Heart left ventricle (tissue), 16 donors: Measurements from ENCODE around the gene GCSAM. TPM values are rescaled to one million over a fixed set of nuclear protein-coding genes. Genes with fewer than 3 reads are reported as not detected.
A peak's percentile ranks its signal among the peaks of the same experiment; 100 is the strongest.

Experiments used
- ATAC-seq, 4 donors: fragments of 200-7000 bp; cut with Tn5 transposase; one replicate each; pipeline ENCODE4 v1.9.1; 2020 to 2022; ENCODE audit warnings: moderate library complexity in 4 of 4, mild to moderate bottlenecking in 3 of 4, moderate number of reproducible peaks in 1 of 4
- DNase-seq, 5 donors: peaks; one replicate each; pipeline ENCODE4 v3.0.0-alpha.2; 2020
- H3K27ac ChIP-seq, 12 donors: fragments of 200-600 bp; sonication (generic) in 4 of 12; one replicate each; pipeline versions ENCODE4 v1.5.0 to v1.8.0; 2016 to 2022; ENCODE audit warnings: mild to moderate bottlenecking in 2 of 12
- H3K27me3 ChIP-seq, 9 donors: fragments of 200-600 bp; sonication (generic) in 2 of 9; one replicate each; pipeline versions ENCODE4 v1.5.1 to v1.8.0; 2016 to 2022; ENCODE audit warnings: mild to moderate bottlenecking in 3 of 9
- H3K36me3 ChIP-seq, 9 donors: fragments of 200-600 bp; sonication (generic) in 2 of 9; one replicate each; pipeline versions ENCODE4 v1.5.0 to v1.8.0; 2018 to 2022; ENCODE audit warnings: mild to moderate bottlenecking in 2 of 9
- H3K4me1 ChIP-seq, 12 donors: fragments of 200-600 bp; sonication (generic) in 4 of 12; one replicate each; pipeline versions ENCODE4 v1.5.0 to v1.8.0; 2016 to 2022; ENCODE audit warnings: mild to moderate bottlenecking in 3 of 12
- H3K4me3 ChIP-seq, 12 donors: fragments of 200-600 bp; sonication (generic) in 4 of 12; one replicate each; pipeline versions ENCODE4 v1.5.0 to v1.8.0; 2017 to 2022; ENCODE audit warnings: mild to moderate bottlenecking in 9 of 12, moderate library complexity in 4 of 12
- H3K9me3 ChIP-seq, 12 donors: fragments of 200-600 bp; sonication (generic) in 4 of 12; one replicate each; pipeline versions ENCODE4 v1.5.0 to v1.8.0; 2016 to 2022; ENCODE audit warnings: mild to moderate bottlenecking in 1 of 12
- CTCF ChIP-seq, 12 donors: fragments of 200-600 bp; sonication (generic) in 4 of 12; IDR thresholded peaks; one replicate each; pipeline versions ENCODE4 v1.5.0 to v1.8.0; 2018 to 2022; ENCODE audit warnings: antibody characterized with exemption in 12 of 12, mild to moderate bottlenecking in 5 of 12
- POLR2A ChIP-seq, 2 donors: fragments of 450-650 bp; IDR thresholded peaks; one replicate each; pipeline ENCODE4 v1.6.1; 2017; ENCODE audit warnings: antibody characterized with exemption in 2 of 2, mild to moderate bottlenecking in 2 of 2, moderate library complexity in 2 of 2
- WGBS, 4 donors: extraction: QIAGEN DNeasy Blood & Tissue Kit in 2 of 4; methylation state at CpG; one replicate each; pipeline versions ENCODE4 v1.1.5 to v1.1.7; 2013 to 2018; 5-methylcytosine and 5-hydroxymethylcytosine counted together
- intact Hi-C, 10 donors: fragments of 100-400 bp; cut with DNase I; formaldehyde crosslinking; loops; one replicate each; pipeline versions ENCODE4 v1.11.1 to v1.14.2; 2022
- polyA plus RNA-seq, 2 donors: library from polyadenylated mRNA; stranded (reverse); fragments of 200-250 nt; gene quantifications; one replicate each; pipeline ENCODE4 v1.2.3, GENCODE V29; 2013
- total RNA-seq, 9 donors: library from RNA; depleted of rRNA in 2 of 9; stranded (reverse); fragments of >200 nt in 2 of 9; fragmentation: NEBNext Ultra II Directional in 3 of 9; extraction: Animal tissue kit (Norgen Biotek cat#: 25700) in 3 of 9; gene quantifications; one replicate each; pipeline versions ENCODE4 v1.1.0 to v1.2.4, GENCODE V29; 2016 to 2023
- donor health status: ischemic (EF 13 %, LVEDD 7.1; RV severe dilation, severe dysfunction).
- donor health status: healthy with polysubstance abuse.
- donor health status: DM: no; HTN: yes; CAD: no.
- donor health status: DM: no; HTN: no; CAD: no.
- donor health status: ischemic (EF 25% LVEDD 6.9; RV normal size, moderate dysfunction).
- donor health status: ischemic (EF 25% LVEDD 5.7; RV mildly dilated, moderate dysfunction).
- donor health status: healthy.
- donor health status: DM: yes; HTN: yes; CAD: no.
- donor health status: ischemic (EF 35%, LVEDD 5.7; RV mildly dilated, moderate dysfunction).
- donor health status: nonischemic (EF 11% LVEDD 7.7; RV severe dilation, severe dysfunction).
- donor health status: DM: yes; HTN: yes; CAD: no.
- donor health status: PGD.
- donor health status: ischemic (EF 29% LVEDD 5.4; RV normal size, mild dysfunction).
- donor health status: nonischemic (EF 23%, LVEDD 6.1; RV moderate dilation, normal function).

Gene GCSAM
- total and polyA plus RNA-seq, 11 donors: 0.12 to 0.59 (median 0.27) TPM; not detected in 8

- ATAC-seq: peak; percentile 75 to 80 (median 78)
- intact Hi-C loops: no loop called here
- H3K9me3 ChIP-seq: no peaks in the 10 kb centered on the region
- H3K4me1 ChIP-seq: peaks cover 0 to 35% (median 23%) of the 10 kb centered on the region in 12 donors
- no peak for DNase-seq
- WGBS, 4 donors: 23 to 38% (median 32%) methylated on average over 6 of the region's 6 CpGs
- H3K4me3 ChIP-seq: peak overlapping the region in 8 of 12 donors; percentile 0 to 32 (median 12)
- H3K27me3 ChIP-seq: peaks cover 0 to 23% (median 0%) of the 10 kb centered on the region in 9 donors
- TF ChIP-seq CTCF (IDR thresholded peaks at IDR 0.05) (no peak), POLR2A (IDR thresholded peaks at IDR 0.05) (no peak)
- H3K27ac ChIP-seq: peak overlapping the region in 11 of 12 donors; percentile 36 to 79 (median 67)
- H3K36me3 ChIP-seq: no peaks in the 10 kb centered on the region
Observed at GRCh38 chr3:112092496-112093179, 40.4 kb downstream of the GCSAM start.

- no peak for DNase-seq
- TF ChIP-seq CTCF (IDR thresholded peaks at IDR 0.05) (no peak), POLR2A (IDR thresholded peaks at IDR 0.05) (no peak)
- intact Hi-C loops: no loop called here
- WGBS, 4 donors: 57 to 69% (median 66%) methylated on average over 5 to 6 of the region's 6 CpGs
- H3K9me3 ChIP-seq: no peaks in the 10 kb centered on the region
- ATAC-seq: no peak
- no peaks in the 10 kb centered on the region for H3K36me3 ChIP-seq
- H3K27ac ChIP-seq: peak overlapping the region in 3 of 12 donors; percentile 5 to 79 (median 24)
- peaks cover 0 to 42% (median 31%) of the 10 kb centered on the region in 12 donors for H3K4me1 ChIP-seq
- no peak overlapping the region for H3K4me3 ChIP-seq
- peaks cover 0 to 26% (median 0%) of the 10 kb centered on the region in 9 donors for H3K27me3 ChIP-seq
Observed at GRCh38 chr3:112090887-112091586, 42.0 kb downstream of the GCSAM start.

DNA sequence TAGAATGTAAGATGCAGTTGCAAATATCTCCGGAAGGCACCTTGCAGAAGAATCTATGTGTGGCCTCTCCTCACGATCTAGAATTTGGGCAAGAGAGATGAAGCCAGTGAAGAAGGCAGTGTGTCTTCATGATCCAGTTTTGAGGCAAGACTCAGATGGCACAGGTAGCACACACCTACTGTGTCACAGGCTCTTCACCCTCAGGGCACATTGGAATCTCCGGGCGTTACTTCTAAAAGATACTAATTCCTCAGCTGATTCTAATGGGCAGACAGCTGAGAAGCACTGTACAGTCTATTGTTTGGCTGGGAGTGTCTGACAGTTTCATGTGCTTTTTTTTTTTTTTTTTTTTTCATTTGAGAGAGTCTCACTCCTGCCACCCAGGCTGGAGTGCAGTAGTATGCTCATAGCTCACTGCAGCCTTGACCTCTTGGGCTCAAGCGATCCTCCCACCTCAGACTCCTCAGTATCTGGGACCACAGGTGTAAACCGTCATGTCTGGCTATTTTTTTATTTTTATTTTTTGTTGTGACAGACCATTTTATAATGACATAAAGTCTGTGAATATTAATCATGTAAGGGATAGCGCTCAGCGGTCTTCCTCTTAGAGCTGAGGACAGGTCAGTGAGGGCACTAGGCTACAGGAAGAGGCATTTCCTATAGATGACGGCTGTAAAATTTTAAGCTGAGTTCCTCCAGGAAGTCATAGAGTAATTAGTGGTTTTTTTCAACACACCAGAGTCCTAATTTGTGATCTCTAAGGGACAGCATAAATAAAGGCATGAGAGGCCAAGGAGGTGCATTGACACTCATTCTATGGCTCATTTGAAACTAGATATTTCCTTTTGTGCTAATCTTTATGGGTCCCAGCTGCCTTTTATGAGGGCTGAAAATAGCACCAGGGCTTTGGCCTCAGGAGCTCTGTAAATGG, 42.8 kb downstream of the GCSAM start:
- intact Hi-C loops: no loop called here
- Histone ChIP-seq H3K9me3 (no peaks in the 10 kb centered on the region), H3K27ac (peak overlapping the region in 3 of 12 donors; percentile 5 to 79 (median 24)), H3K4me1 (peaks cover 0 to 47% (median 33%) of the 10 kb centered on the region in 12 donors), H3K4me3 (no peak overlapping the region), H3K27me3 (peaks cover 0 to 32% (median 0%) of the 10 kb centered on the region in 9 donors), H3K36me3 (no peaks in the 10 kb centered on the region)
- TF ChIP-seq POLR2A (IDR thresholded peaks at IDR 0.05) (no peak), CTCF (IDR thresholded peaks at IDR 0.05) (no peak)
- no peak for DNase-seq
- ATAC-seq: no peak
- WGBS, 4 donors: 76 to 83% (median 81%) methylated on average over 9 of the region's 9 CpGs
